Transverse colon (tissue), 4 donors: ENCODE results near the gene CADPS2. TPM values are rescaled to one million over a fixed set of nuclear protein-coding genes. Genes with fewer than 3 reads are reported as not detected.

ENCODE experiments used
- DNase-seq: peaks from one replicate; pipeline ENCODE4 v3.0.0-alpha.2; 2019
- H3K27ac ChIP-seq, 4 donors: fragments of 200-600 bp; sonication (generic); 2 replicates each; pipeline ENCODE4 v1.5.1; 2016 to 2018; ENCODE audit warnings: inconsistent platforms in 4 of 4
- H3K27me3 ChIP-seq: fragments of 200-600 bp; sonication (generic); 2 replicates; pipeline ENCODE4 v1.5.1; 2017; ENCODE audit warnings: inconsistent platforms
- H3K36me3 ChIP-seq, 4 donors: fragments of 200-600 bp; sonication (generic); 2 replicates each; pipeline ENCODE4 v1.5.1; 2017 to 2019; ENCODE audit warnings: inconsistent platforms in 4 of 4
- H3K4me1 ChIP-seq, 4 donors: fragments of 200-600 bp; sonication (generic); 2 replicates each; pipeline ENCODE4 v1.5.1; 2017 to 2020; ENCODE audit warnings: inconsistent platforms in 4 of 4
- H3K4me3 ChIP-seq, 4 donors: fragments of 200-600 bp; sonication (generic); 1 replicate in 1 of 4; 2 replicates in 3 of 4; pipeline versions ENCODE4 v1.5.1 to v1.6.1; 2017 to 2019; ENCODE audit warnings: inconsistent platforms in 4 of 4
- H3K9me3 ChIP-seq, 2 donors: fragments of 200-600 bp; sonication (generic); 2 replicates each; pipeline ENCODE4 v1.5.1; 2017 to 2019; ENCODE audit warnings: inconsistent platforms in 2 of 2
- CTCF ChIP-seq, 5 experiments: fragments of 200-600 bp in 3 of 5; fragments of 450-650 bp in 2 of 5; sonication (generic) in 3 of 5; IDR thresholded peaks; 1 replicate in 2 of 5; 2 replicates in 3 of 5; pipeline ENCODE4 v1.5.1; 2016 to 2017; ENCODE audit warnings: antibody characterized with exemption in 5 of 5, inconsistent platforms in 3 of 5, mild to moderate bottlenecking in 2 of 5, moderate library complexity in 1 of 5
- EP300 ChIP-seq: sonication (generic); formaldehyde crosslinking; IDR thresholded peaks from one replicate; pipeline ENCODE4 v1.6.1; 2017; ENCODE audit warnings: antibody characterized with exemption, low read depth
- POLR2A ChIP-seq: fragments of 450-650 bp; IDR thresholded peaks from one replicate; pipeline ENCODE4 v1.6.1; 2016; ENCODE audit warnings: antibody characterized with exemption, mild to moderate bottlenecking, moderate library complexity
- POLR2AphosphoS5 ChIP-seq, 3 donors: sonication (generic); formaldehyde crosslinking; IDR thresholded peaks; one replicate each; pipeline ENCODE4 v1.6.1; 2016; ENCODE audit warnings: antibody characterized with exemption in 3 of 3
- WGBS, 2 donors: methylation state at CpG; one replicate each; pipeline ENCODE4 v1.1.5; 2018; ENCODE audit warnings: low coverage in 1 of 2; 5-methylcytosine and 5-hydroxymethylcytosine counted together
- in situ Hi-C, 4 donors: fragments of 200-750 bp; cut with MboI; loops; one replicate each; pipeline versions ENCODE4 v1.15.0 to v1.15.1; 2017; ENCODE audit warnings: low sequenced_read_pairs in 3 of 4, low pct_ligation_motif_present in 1 of 4, low pct_unique_long_range_greater_than_20kb in 1 of 4
- intact Hi-C: fragments of 100-400 bp; cut with DNase I; formaldehyde crosslinking; loops from one replicate; pipeline ENCODE4 v1.15.1; 2023; ENCODE audit warnings: low total_unique reads
- total RNA-seq, 4 donors: library from RNA; depleted of rRNA; stranded (reverse); fragments of >200 nt; gene quantifications; one replicate each; pipeline ENCODE4 v1.1.0, GENCODE V29; 2016

Gene CADPS2
- total RNA-seq, 4 donors from 2014 or later = 9.0 to 15.2 (median 12.6) TPM

DNA sequence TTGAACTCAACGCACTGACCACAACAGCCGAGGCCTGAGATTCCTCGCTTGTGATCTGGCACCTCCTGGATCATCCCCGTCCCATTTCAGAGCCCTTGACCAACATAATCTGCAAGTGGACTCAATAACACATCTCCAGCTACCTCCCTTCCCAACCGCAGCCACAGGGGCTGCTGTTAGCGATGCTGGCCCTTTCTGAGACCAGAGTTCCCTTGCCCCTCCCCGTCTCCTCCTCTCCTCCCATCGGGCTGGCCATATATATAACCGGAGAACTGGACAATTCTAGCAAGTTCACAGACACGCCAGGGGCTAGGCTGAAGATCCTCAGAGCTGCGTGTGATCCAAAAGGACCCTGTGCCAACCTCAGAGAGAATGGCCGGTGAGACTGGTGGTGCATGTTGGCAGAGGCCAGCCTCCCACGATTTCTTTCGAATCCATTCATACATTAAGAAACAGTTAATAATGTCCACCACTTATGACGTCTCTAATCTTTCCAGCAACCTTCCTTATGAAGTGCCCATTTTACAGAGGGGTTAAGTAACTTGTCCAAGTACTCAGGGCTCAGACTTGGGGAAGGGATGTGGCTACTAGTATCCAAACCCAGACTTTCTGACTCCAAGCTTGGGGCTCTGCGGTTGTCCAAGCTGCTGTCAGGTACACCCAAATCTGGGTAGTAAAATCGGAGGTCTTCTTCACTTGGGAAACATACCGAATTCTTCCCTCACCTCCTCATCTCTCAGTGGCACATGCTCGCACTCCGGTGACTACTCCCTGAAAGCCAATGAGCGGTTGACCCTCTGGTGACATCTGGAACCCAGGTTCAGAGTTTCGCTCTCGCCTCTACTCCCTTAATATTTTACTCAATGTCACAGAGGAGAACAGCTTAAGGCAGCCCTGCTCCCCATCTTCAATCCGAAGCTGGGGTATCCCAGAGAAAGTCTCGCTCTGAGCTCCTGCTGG is 570.5 kb downstream of the CADPS2 start:
- DNase-seq = no peak
- TF ChIP-seq CTCF (IDR thresholded peaks at IDR 0.05) (no peak), POLR2AphosphoS5 (IDR thresholded peaks at IDR 0.05) (no peak), POLR2A (no peak), EP300 (no peak)

GRCh38 chr7:122314284-122314683 is 572.0 kb downstream of the CADPS2 start:
- Histone ChIP-seq H3K4me3 (no peak overlapping the region), H3K27ac (no peak overlapping the region), H3K27me3 (peaks cover 95% of the 10 kb centered on the region), H3K4me1 (peaks cover 16 to 38% (median 23%) of the 10 kb centered on the region in 4 donors), H3K9me3 (no peaks in the 10 kb centered on the region), H3K36me3 (no peaks in the 10 kb centered on the region)
- no peak for DNase-seq
- intact Hi-C loops = no loop called here
- TF ChIP-seq POLR2A (no peak), POLR2AphosphoS5 (IDR thresholded peaks at IDR 0.05) (no peak), CTCF (IDR thresholded peaks at IDR 0.05) (no peak), EP300 (no peak)
- in situ Hi-C loops = no loop called here
- WGBS, 2 donors = 24% methylated on average over 4 of the region's 4 CpGs

More for the DNA sequence above, 570.5 kb downstream of the CADPS2 start:
- in situ Hi-C loops (no loop called here), intact Hi-C loops (no loop called here)
- no peaks in the 10 kb centered on the region for H3K9me3 ChIP-seq
- no peaks in the 10 kb centered on the region for H3K36me3 ChIP-seq
- no peak overlapping the region for H3K4me3 ChIP-seq
- 0 to 17% methylated on average over 1 to 25 of the region's 25 CpGs for WGBS, 2 donors
- no peak overlapping the region for H3K27ac ChIP-seq
- H3K27me3 ChIP-seq = peaks cover 80% of the 10 kb centered on the region
- peaks cover 10 to 27% (median 14%) of the 10 kb centered on the region in 4 donors for H3K4me1 ChIP-seq

- no peak overlapping the region for H3K4me3 ChIP-seq
- no peak for DNase-seq
- H3K9me3 ChIP-seq = no peaks in the 10 kb centered on the region
- peaks cover 100% of the 10 kb centered on the region for H3K27me3 ChIP-seq
- H3K4me1 ChIP-seq = peaks cover 16 to 38% (median 23%) of the 10 kb centered on the region in 4 donors
- 42% methylated on average over 3 of the region's 3 CpGs; no CpG with 5 or more reads in 1 of the 2 donors for WGBS, 2 donors
- TF ChIP-seq CTCF (IDR thresholded peaks at IDR 0.05) = no peak
- TF ChIP-seq POLR2A = no peak
- no peak for TF ChIP-seq EP300
- no peak for TF ChIP-seq POLR2AphosphoS5 (IDR thresholded peaks at IDR 0.05)
- no peaks in the 10 kb centered on the region for H3K36me3 ChIP-seq
- H3K27ac ChIP-seq = no peak overlapping the region
- in situ Hi-C loops (no loop called here), intact Hi-C loops (no loop called here)
Observed at GRCh38 chr7:122312789-122313188, 573.5 kb downstream of the CADPS2 start.

GRCh38 chr7:122311734-122312450 is 574.4 kb downstream of the CADPS2 start:
- Histone ChIP-seq H3K4me3 (peak overlapping the region in 1 of 4 donors; percentile 30), H3K36me3 (no peaks in the 10 kb centered on the region), H3K27ac (no peak overlapping the region), H3K4me1 (peaks cover 13 to 32% (median 21%) of the 10 kb centered on the region in 4 donors), H3K9me3 (no peaks in the 10 kb centered on the region), H3K27me3 (peaks cover 100% of the 10 kb centered on the region)
- 3 to 12% methylated on average over 34 of the region's 34 CpGs for WGBS, 2 donors
- TF ChIP-seq CTCF (IDR thresholded peaks at IDR 0.05) (no peak), EP300 (no peak), POLR2AphosphoS5 (IDR thresholded peaks at IDR 0.05) (no peak), POLR2A (no peak)
- DNase-seq = no peak
- in situ Hi-C loops (no loop called here), intact Hi-C loops (no loop called here)
